GM04503 (cell line): ENCODE measurements around the gene CHAF1A.

ENCODE experiments used
- DNase-seq: peaks from one replicate; pipeline ENCODE4 v3.0.0-alpha.2; 2012; ENCODE audit warnings: low read depth

Gene CHAF1A

GRCh38 chr19:4402171-4403004, at the start of gene CHAF1A:
TSS of gene CHAF1A (plus strand) at chr19:4402640. CDS start at chr19:4402763, 123 bp downstream.
- DNase-seq = peak; percentile 99

GRCh38 chr19:4352701-4353121, 49.7 kb upstream of the CHAF1A start:
- DNase-seq = no peak

GRCh38 chr19:4354282-4354681, 48.2 kb upstream of the CHAF1A start:
- no peak for DNase-seq

GRCh38 chr19:4354897-4355296, 47.5 kb upstream of the CHAF1A start:
- no peak for DNase-seq

GRCh38 chr19:4357095-4357797, 45.2 kb upstream of the CHAF1A start:
- DNase-seq = no peak

GRCh38 chr19:4357921-4358326, 44.5 kb upstream of the CHAF1A start:
- DNase-seq = no peak

GRCh38 chr19:4358709-4359626, 43.5 kb upstream of the CHAF1A start:
- no peak for DNase-seq

GRCh38 chr19:4359627-4360000, 42.8 kb upstream of the CHAF1A start:
- DNase-seq = no peak

- no peak for DNase-seq
Measured at GRCh38 chr19:4360081-4360569, 42.3 kb upstream of the CHAF1A start.

GRCh38 chr19:4360641-4361151, 41.7 kb upstream of the CHAF1A start:
- DNase-seq = no peak

GRCh38 chr19:4361152-4362046, 41.0 kb upstream of the CHAF1A start:
- no peak for DNase-seq

GRCh38 chr19:4362101-4362828, 40.2 kb upstream of the CHAF1A start:
- no peak for DNase-seq

GRCh38 chr19:4362831-4363545, 39.5 kb upstream of the CHAF1A start:
- no peak for DNase-seq

- DNase-seq = no peak
Measured at GRCh38 chr19:4363571-4364304, 38.7 kb upstream of the CHAF1A start.

GRCh38 chr19:4365341-4365740, 37.1 kb upstream of the CHAF1A start:
- no peak for DNase-seq

GRCh38 chr19:4365791-4366665, 36.4 kb upstream of the CHAF1A start:
- DNase-seq = no peak

GRCh38 chr19:4366666-4367335, 35.6 kb upstream of the CHAF1A start:
- DNase-seq = no peak
